Measurements from ENCODE around the gene MACROH2A2.
"Not testable (repeated sequence)": the region's sequence is repeated elsewhere in the genome, so short reads cannot be mapped to it uniquely, and the experiment has no call there.

Gene MACROH2A2

GRCh38 chr10:70158113-70158512, 105.5 kb downstream of the MACROH2A2 start:
- no peak for DNase-seq (ENCODE audit: low read depth)

DNA sequence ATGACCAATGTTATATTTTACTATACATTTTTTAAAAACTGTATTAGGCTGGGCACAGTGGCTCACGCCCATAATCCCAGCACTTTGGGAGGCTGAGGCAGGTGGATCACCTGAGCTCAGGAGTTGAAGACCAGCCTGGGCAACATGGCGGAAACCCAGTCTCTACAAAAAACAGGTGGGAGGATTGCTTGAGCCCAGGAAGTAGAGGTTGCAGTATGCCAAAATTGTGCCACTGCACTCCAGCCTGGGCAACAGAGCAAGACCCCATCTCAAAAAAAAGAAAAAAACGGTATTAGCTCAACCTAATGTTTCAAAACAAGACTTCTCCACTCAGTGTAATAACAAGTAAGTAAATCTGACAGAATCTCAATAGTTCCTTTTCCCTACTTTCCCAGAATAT, 106.7 kb downstream of the MACROH2A2 start:
- DNase-seq (ENCODE audit: low read depth) = not testable (repeated sequence)

DNA sequence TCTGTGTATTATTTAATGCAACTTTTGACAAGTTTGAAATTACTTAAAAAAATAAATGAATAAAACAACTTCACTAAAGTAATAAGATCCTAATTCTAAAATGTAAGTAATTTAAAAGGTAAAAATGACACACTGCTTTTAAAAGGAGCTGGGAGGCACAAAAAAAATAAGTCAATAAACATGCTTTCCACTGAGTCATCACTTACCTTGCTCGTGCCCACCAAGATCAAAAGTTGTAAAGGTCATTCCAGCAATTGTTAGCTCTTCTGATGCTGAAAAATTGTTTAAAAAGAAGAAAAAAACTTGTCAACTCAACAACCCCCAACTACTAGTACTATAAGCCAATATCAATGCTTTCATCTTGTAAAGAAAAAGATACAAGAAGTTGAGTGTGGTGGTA, 108.2 kb downstream of the MACROH2A2 start:
- DNase-seq (ENCODE audit: low read depth) = no peak
